GM21825 (cell line): Measurements from ENCODE around the gene PTPRD.
A peak's percentile ranks its signal among the peaks of the same experiment; 100 is the strongest.
"Not testable (repeated sequence)": the region's sequence is repeated elsewhere in the genome, so short reads cannot be mapped to it uniquely, and the experiment has no call there.

ENCODE experiments used
- ATAC-seq: cut with Tn5 transposase; IDR thresholded peaks from one replicate; pipeline ENCODE4 v1.9.1; 2021; ENCODE audit warnings: mild to moderate bottlenecking, moderate library complexity; ENCODE audit not compliant: unreplicated experiment

Gene PTPRD

DNA sequence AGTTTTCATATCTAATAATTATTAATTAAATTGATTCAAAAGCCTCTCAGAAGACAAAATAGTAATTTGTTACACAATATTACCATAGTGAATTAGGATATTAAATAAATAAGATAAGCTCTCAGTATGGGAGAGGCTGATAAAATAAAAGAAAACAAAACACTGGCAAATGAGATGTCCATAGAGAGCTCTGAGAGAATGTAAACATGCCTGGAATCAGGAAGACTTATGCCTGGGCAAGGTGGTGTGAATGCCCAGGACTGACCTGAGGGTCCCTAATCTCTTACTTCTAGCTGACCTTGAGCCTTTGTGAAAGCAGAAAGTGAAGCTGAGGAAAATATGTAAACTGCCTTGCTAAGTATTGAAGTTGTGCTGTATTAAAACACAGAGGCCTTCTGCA is 616.5 kb downstream of the PTPRD start:
- ATAC-seq: no peak

DNA sequence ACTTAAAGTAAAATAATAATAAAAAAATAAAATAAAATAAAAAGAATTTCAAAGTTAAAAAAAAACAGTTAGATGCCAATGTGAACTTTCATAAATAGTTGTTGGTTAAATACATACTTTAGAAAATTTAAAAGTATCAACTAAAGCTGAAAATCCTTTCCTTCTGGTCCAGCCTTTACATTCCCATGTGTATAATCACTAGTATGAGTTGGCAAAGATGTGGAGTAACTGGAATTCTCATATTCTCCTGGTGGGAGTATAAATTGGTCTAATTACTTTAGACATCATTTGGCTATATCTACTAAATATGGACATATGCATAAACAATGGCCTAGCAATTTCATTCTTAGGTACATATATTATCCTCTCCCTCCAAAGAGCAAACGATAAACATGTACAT is 619.9 kb downstream of the PTPRD start:
- no peak for ATAC-seq

DNA sequence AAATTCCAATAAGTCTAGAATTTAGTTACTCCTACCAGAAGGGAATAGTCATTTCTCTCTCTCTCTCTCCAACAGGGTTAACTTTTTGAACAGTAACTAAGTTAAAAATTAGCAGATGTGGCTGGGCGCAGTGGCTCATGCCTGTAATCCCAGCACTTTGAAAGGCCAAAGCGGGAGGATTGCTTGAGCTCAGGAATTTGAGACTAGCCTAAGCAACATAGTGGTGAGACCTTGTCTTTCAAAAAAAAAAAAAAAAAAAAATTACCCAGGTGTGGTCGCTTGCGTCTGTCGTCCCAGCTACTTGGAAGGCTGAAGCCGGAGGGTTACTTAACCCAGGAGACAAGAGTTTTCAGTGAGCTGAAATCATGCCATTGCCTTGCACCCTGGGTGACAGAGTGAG is 639.7 kb downstream of the PTPRD start:
- no peak for ATAC-seq

DNA sequence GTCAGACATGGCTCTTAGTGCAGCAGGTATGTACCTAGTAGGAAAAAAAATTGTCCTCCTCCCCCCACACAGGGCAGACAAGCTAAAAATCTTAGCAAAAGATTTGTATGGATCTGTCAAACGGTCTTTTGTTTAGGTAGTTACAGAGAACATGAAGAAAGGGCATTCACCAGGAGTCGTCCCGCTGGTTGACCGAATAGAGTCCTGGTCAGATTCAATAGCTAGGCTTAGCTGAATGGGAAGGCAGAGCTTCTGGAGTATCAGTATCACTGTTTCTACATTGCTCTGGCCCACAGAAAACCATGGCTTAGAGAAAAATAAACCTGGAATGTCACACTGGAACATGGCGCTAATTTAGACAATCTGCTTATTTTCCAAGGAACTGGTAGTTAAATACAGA is 642.3 kb downstream of the PTPRD start:
- ATAC-seq: no peak

DNA sequence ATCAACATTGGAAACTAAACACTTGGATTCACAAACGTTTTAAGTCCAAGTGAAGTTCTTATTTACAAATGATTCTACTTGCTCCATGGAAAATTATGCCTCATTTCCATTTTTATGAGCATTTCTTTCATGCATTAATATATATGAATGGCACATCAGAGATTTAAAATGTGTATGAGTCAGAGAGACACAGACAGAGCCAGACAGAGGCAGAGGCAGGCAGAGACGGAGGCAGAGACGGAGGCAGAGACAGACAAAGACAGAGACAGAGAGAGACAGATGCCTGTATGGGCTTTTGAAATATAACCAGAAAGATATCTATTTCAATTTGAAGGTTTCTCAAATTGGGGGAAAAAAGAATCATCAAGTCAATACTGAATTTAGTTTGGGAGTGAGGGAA is 649.0 kb downstream of the PTPRD start:
- no peak for ATAC-seq

DNA sequence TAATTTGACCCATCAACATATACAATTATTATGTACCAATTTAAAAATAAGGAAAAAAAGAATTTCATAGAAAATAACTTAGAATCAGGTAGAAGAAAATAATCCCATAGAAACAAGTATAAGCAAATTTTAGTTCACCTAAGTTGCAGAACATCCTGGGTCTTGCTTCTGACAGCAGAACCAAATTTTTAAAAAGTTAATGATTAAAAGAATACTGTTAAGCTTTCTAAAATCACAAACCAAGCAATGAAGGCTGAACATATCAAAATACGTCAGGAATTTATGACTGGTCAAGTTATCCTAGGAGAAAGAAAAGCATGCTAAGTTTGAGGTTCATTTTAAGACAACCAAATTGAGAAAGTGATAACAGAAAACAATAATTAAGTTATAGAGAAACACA is 650.9 kb downstream of the PTPRD start:
- no peak for ATAC-seq

DNA sequence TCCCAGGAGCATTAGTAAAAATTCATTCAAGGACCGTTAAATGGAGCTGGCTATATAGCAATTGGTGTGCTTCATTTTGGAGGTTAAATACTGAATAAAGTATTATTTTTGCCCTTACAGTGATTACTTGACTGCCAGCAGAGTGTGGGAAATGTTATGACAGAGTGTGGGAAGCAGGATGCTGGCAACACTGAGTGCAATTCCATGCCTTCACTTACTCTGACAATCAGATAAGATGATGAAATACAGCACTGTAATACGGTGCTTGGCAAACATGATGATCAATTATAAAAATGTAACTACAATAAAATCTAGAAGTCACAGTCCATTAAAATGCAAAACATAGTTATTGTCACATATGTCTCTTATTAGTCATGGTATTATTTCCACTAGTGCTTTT is 651.3 kb downstream of the PTPRD start:
- ATAC-seq: no peak

DNA sequence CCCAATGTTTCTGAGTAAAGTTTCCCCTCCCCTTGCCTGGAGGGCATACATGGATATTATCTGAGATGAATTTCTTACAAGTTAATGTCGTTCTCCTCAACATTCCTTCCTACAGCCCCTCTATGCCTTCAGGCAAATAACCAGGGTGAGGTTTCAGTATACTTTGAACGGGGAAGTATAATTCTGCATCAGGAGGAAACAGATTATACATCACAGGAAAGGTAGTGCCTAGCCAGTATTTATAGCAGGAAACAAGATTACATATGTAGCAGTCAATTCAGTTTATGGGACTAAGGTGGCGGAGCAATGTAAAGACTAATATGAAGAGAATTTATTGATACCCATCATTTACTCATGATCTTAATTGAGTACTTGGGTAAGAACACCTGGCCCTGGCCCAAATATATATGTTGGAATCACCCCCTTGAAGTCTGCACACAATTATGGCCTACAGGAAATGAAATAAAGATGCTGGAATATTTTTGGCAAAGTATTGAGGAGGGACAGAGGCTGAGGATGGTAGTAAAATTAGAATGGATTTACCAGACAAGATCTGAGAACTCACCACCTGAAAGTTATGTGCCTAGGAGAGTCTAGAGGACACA is 661.1 kb downstream of the PTPRD start:
- no peak for ATAC-seq

DNA sequence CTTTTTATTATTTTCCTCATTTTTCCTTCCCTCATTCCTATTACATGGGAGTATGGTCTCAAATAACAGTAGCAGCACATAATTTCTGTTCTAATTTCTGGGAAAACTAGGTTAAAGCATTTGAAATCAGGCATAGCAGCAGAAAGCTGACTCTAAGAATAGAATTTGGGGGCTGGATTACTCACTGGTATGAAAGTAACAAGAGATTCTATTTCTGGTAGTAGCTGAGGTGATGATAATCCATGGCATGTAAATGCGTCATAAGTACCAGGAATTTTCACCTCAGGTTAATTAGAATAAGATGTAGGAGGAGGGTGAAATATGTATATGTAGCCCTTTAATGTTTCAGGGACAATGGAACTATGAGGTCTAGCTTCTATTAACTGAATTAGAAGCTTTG is 662.0 kb downstream of the PTPRD start:
- ATAC-seq: no peak

DNA sequence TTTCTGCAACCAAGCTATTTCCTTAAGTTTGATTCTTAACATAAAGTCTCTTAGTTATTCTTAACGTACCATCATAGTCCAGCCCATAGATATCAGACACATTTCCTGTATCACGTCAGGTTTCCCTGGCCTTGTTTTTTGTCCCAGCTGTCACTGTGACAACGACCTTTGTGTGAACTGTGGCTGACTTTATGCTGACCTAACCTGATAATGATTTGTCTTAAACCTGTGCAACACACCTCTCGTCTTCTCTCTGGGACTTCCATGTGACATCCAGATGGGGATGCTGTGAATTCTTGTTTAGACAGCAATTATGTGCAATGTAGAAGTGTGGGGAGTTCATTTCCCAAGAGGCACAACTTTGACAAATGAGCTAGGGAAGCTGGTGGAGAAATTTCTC is 662.8 kb downstream of the PTPRD start:
- ATAC-seq: no peak

DNA sequence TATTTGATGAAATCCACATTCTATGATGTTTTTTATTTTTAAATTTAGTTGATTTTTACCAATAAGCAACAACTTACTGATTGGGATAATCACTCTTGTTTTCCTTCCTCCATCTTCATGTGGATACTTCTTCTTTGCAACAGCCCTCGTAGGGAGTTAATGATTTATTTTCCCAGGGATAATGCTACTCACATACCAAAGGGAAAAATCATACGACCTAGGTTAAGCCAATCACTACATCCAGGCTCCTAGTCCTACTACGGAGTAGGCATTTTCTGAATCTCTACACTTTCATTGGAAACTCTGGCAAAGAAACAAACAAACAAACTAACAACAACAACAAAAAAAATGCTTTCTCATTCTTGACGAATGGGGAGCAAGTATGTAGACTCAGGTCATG is 663.4 kb downstream of the PTPRD start:
- no peak for ATAC-seq

DNA sequence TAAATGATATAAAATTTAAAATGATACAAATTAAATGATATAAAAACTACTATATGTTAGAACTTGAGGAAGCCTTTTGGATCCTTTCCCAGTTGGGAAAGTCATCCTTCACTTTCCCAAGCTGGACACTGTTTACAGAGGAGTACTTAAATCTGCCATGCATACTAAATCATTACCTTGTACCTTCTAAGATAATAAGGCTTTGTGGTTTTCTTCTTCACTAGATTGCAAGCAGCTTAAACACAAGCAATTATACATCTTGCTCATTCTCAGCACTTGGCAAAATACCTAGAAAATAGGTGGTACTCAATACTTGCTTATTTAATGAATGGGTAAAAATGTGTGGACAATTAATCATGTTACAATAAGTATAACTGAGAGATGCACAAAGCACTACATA is 666.8 kb downstream of the PTPRD start:
- ATAC-seq: no peak

DNA sequence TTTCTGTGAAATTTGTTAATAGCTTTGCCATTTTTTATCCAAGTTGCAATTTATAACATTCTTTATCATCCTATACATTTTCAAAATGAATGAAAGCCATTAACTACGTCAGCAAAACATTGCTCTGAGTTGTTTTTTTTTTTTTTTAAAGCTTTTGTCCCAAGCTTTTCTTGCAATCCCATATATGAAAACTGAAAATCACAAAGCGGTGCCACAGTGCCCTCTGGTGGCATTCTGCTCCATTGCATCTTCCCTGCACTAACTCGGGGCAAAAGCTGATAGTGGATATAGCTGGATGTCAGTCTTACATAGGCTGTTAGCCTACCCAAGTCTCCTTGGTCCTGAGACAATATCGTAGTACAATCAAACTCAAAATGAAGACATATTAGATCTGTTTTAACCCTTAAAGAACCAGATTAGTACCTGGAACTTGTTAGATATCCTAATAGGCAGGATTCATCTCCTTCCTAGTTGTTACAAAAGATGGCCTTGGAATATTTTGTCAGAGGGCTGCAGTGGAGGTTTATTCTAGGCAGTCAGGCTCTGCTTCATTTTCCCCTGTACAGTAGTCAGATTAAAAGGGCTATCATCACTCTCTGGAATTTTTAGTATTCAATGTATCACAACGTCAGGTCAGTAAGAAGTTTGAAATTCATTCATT is 669.9 kb downstream of the PTPRD start:
- peak; percentile 87 for ATAC-seq

DNA sequence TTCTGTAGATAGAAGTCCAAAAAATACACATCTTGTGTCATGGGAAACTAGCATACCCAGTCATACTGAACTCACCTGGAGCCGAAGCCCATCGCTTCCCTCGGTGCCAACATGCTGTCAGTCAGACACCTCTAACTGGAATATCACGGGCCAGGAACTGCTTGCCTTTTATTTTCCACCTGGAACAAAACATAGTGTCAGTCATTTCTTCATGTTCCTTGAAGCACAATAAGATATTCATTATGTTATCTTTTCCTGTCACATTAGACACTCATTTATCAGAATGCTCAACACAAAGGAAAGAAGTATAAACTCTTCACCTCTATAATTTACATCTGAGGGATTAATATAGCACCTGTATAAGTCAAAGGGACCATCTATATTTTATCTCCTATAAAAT is 674.4 kb downstream of the PTPRD start:
- ATAC-seq: no peak

DNA sequence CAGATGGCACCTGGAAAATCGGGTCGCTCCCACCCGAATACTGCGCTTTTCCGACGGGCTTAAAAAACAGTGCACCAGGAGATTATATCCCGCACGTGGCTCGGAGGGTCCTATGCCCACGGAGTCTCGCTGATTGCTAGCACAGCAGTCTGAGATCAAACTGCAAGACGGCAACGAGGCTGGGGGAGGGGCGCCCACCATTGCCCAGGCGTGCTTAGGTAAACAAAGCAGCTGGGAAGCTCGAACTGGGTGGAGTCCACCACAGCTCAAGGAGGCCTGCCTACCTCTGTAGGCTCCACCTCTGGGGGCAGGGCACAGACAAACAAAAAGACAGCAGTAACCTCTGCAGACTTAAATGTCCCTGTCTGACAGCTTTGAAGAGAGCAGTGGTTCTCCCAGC is 681.3 kb downstream of the PTPRD start:
- not testable (repeated sequence) for ATAC-seq

DNA sequence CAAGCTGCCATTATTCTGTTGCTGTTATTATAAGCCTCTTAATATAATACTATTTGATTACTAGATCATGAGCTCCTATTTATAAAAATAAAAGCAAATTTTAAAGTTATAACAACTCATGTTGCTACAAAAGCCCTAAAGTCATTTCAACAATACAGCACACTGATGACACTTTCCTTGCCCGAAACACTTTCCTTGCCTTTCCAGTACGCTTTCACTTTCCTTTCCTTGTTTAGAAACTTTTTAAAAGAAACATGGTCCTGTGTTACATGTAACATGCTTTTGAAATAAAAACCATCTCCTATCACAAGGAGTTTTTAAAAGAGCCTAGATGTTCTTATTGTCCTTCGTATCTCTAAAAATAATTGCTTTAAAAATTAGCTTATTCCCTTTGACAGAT is 688.4 kb downstream of the PTPRD start:
- peak; percentile 93 for ATAC-seq

DNA sequence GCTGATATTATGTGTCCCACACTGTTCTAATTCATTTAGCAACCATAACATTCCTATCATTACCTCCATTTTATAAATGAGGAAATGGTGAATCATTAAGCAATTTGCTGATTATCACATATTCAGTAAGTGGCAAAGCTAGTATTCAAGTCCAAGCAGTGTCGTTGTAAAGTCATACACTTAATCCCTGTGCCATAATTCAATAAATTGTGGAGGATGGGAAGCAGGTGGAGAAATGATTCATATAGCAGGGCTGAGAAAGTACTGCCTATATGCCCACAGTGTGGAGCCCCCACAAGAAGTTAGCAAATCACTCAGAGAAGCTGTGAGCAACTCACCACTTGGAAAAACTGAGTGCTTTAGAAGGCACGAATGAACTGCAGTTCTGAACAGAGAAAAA is 691.0 kb downstream of the PTPRD start:
- ATAC-seq: no peak

DNA sequence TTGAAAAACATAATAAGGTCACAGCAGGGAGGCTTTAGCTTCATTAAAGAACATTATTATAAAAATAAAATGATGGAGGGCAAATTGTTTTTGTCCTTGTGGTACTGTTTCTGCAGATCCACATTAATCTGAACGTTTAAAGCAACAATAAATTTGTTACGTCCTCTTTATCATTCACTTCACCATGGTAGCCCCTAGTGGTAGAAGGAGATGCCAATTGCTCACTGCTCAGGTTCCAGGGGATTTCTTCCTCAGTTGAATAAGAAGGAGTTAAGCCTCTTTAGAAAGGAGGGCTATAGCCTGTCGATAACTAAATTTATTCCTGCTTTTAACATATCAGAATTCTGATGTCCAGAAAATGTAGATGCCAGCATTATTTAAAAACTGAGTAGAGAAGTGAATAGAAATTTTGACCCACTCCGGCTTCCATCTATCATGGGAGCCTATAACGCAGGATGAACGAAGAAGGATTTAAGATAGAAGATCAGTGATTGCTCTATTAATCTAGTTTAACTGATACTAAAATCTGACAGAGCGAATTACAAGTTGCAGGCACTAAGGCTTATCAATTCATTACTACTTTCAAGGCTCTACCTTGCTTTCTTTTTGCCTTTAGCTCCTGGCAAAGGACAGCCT is 692.3 kb downstream of the PTPRD start:
- ATAC-seq: no peak

DNA sequence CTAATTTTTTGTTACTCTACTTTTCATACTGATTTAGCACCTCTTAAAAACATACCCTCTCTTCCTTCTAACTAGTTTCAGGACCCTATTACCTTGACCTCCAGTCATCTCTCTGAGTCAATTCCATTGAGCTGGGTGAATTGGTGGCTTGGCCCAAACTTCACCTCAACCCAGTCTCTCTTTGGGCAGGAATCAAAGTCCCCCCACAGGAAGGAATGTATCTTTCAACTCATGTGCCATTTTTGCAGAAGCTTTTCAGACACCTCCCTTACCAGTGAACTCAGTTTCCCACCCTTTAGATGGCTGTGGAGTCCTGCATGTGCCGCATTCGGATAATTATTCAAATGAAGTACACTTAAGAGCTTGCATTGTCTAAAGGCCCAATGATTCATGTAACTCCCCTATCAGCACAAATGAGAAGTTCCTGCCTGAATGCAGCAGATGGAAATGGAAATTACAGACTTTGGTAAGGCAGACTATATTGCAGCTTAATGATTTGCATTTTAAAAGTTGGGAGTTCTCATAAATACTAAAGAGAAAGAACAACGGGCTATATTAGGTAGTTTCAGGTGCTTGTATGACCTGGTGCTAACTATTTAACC is 693.5 kb downstream of the PTPRD start:
- ATAC-seq: no peak

DNA sequence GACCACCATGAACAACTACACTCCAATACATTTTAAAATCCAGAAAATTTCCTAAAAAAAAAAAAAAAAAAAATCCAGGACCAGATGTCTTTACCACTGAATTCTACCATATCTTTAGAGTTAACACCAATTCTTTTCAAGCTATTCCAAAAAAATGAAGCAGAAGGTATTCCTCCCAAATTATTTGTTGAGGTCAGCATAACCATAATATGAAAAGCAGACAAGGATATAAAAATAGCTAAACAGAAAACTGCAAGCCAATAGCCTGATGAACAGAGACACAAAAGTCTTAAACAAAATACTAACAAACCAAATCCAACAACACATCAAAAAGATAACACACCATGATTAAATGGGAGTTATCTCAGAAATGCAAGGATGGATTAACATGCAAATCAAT is 695.4 kb downstream of the PTPRD start:
- no peak for ATAC-seq

DNA sequence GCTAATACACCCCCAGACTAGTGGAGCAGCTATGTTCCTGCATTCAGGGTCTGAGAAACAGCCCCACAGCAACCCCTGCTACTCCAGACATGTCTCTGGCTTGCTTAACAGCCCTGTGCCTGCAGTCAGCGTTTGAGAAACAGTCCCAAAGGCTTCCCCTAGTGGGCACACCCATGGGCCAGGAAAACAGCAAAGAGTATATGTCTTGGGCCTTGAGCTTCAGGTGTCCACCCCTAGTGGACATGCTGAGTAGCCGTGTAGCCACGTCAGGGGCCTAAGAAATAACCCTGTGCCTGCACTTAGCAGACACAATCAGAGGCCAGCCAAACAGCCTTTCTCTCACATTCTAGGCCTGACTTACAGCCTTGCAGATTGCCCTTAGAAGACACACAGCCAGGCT is 698.6 kb downstream of the PTPRD start:
- no peak for ATAC-seq

DNA sequence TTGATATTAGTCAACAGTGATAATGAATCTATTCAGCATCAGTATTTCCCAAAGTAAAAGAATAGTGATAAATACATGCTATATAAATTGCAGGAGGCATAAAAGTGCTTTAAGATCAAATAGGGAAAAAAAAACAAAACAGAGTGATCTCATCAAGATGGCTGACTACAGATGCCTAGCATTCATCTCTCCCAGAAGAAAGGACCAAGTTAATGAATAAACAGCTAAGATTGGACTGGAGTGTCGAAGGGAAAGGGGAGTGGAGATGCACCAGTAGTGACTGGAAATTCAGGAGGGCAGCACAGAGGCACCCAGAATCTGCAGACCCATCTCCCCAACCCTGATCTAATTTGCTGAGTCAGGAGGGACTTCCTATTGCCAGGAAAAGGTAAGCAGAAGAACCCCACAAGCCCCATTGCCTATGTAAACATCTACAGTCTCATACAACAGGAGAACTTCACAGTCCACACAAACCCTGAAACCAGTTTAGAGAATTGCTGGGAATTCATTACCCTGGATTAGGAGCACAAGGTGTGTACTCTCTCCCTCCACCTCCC is 699.4 kb downstream of the PTPRD start:
- no peak for ATAC-seq
